K562 (cell line): Measurements from ENCODE around the gene ZNF563. TPM values are rescaled to one million over a fixed set of nuclear protein-coding genes. Genes with fewer than 3 reads are reported as not detected.

Experiments used
- BMI1 ChIP-seq: fragments of 150-350 bp; IDR thresholded peaks from 2 replicates; pipeline ENCODE4 v1.6.1; 2014; ENCODE audit warnings: low read length
- CEBPG ChIP-seq, 3 experiments: fragments of 200-800 bp in 1 of 3; sonication (Bioruptor generic) in 1 of 3; sonication (generic) in 1 of 3; formaldehyde crosslinking in 1 of 3; IDR thresholded peaks in 2 of 3; conservative IDR thresholded peaks in 1 of 3; 2 replicates each; pipeline versions ENCODE4 v1.6.1 to v1.8.0; 2016 to 2022; ENCODE audit warnings: missing compliant biosample characterization in 2 of 3, missing genetic modification characterization in 2 of 3, mild to moderate bottlenecking in 1 of 3, missing genetic modification reagents in 1 of 3
- GATA2 ChIP-seq: sonication (generic); formaldehyde crosslinking; IDR thresholded peaks from 2 replicates; pipeline ENCODE4 v1.4.0; 2020; ENCODE audit warnings: mild to moderate bottlenecking, missing genetic modification reagents
- KLF13 ChIP-seq: fragments of 450-650 bp; IDR thresholded peaks from 2 replicates; pipeline ENCODE4 v1.6.1; 2016; ENCODE audit warnings: missing genetic modification characterization, low read depth, mild to moderate bottlenecking, missing compliant biosample characterization, moderate library complexity, borderline replicate concordance
- PML ChIP-seq: IDR thresholded peaks from 2 replicates; pipeline ENCODE4 v1.6.1; 2012; ENCODE audit warnings: low read length, inconsistent platforms
- RFX1 ChIP-seq: fragments of 450-650 bp; IDR thresholded peaks from 2 replicates; pipeline ENCODE4 v1.6.1; 2016; ENCODE audit warnings: mild to moderate bottlenecking, moderate library complexity
- SRSF9 ChIP-seq: fragments of 200-400 bp; formaldehyde crosslinking; IDR thresholded peaks from 2 replicates; pipeline ENCODE4 v1.6.1; 2017; ENCODE audit warnings: low read depth, low read length, borderline replicate concordance
- TEAD2 ChIP-seq: fragments of 450-650 bp; IDR thresholded peaks from 2 replicates; pipeline ENCODE4 v1.6.1; 2016; ENCODE audit warnings: missing genetic modification characterization, control low read depth, missing compliant biosample characterization
- ZFP30 ChIP-seq: fragments of 250-450 bp; sonication (Bioruptor Pico); IDR thresholded peaks from 2 replicates; pipeline ENCODE4 v1.8.0; 2022; ENCODE audit warnings: moderate library complexity, mild to moderate bottlenecking, inconsistent platforms, borderline replicate concordance
- ZFPM2 ChIP-seq: fragments of 250-450 bp; sonication (Bioruptor Pico); IDR thresholded peaks from 2 replicates; pipeline ENCODE4 v1.5.1; 2022; ENCODE audit warnings: mild to moderate bottlenecking
- ZNF79 ChIP-seq: fragments of 250-450 bp; sonication (Bioruptor Pico); IDR thresholded peaks from 2 replicates; pipeline ENCODE4 v1.4.0; 2020; ENCODE audit warnings: low read depth, mild to moderate bottlenecking, moderate library complexity
- polyA plus RNA-seq, 8 experiments: library from polyadenylated mRNA; depleted of rRNA in 4 of 8; stranded (reverse) in 5 of 8; unstranded in 3 of 8; fragments of >200 nt; fragmentation: Nextera tagmentation in 2 of 8; fragmentation: Illumina TruSeq in 1 of 8; extraction: Ambion mirVana in 2 of 8; extraction: Trizol in 1 of 8; gene quantifications; 2 replicates each; pipeline versions ENCODE4 v1.2.1 to v1.2.3, GENCODE V29; 2011 to 2014; ENCODE audit warnings: inconsistent platforms in 1 of 8, missing spikeins in 1 of 8
- total RNA-seq, 7 experiments: library from RNA; depleted of rRNA in 6 of 7; stranded (reverse); fragments of >200 nt in 6 of 7; fragmentation: Illumina TruSeq in 2 of 7; extraction: Trizol in 2 of 7; gene quantifications; 2 replicates each; pipeline versions ENCODE4 v1.2.1 to v1.2.3, GENCODE V29; 2011 to 2021; ENCODE audit warnings: low replicate concordance in 1 of 7
- TF ChIP-seq, protein P1 (sequence below), 2 experiments: fragments of 450-650 bp; formaldehyde crosslinking in 1 of 2; IDR thresholded peaks; 2 replicates each; pipeline versions ENCODE4 v1.4.0 to v1.6.1; 2014 to 2020; ENCODE audit warnings: mild to moderate bottlenecking in 2 of 2, borderline replicate concordance in 1 of 2, low read depth in 1 of 2
- TF ChIP-seq, protein P2 (sequence below): IDR thresholded peaks from 2 replicates; pipeline ENCODE4 v1.6.1; 2011; ENCODE audit not compliant: insufficient read length; ENCODE audit errors: extremely low read depth

ZNF563 gene
- total and polyA plus RNA-seq, 9 of the 15 experiments (the other 6 are each of a cell fraction or from before 2014, with no cell fraction given): 0.37 to 2.9 (median 0.74) TPM

DNA sequence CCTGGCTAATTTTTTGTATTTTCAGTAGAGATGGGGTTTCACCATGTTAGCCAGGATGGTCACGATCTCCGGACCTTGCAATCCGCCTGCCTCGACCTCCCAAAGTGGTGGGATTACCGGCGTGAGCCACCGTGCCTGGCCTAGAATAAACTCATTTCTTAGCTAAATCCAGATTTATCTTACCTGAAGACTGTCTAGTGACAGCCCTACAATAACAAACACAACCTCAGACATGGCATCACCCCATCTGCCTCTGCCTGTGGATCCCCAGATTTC lies 43.7 kb downstream of the ZNF563 start (continued):
- TF ChIP-seq, protein P1, sequence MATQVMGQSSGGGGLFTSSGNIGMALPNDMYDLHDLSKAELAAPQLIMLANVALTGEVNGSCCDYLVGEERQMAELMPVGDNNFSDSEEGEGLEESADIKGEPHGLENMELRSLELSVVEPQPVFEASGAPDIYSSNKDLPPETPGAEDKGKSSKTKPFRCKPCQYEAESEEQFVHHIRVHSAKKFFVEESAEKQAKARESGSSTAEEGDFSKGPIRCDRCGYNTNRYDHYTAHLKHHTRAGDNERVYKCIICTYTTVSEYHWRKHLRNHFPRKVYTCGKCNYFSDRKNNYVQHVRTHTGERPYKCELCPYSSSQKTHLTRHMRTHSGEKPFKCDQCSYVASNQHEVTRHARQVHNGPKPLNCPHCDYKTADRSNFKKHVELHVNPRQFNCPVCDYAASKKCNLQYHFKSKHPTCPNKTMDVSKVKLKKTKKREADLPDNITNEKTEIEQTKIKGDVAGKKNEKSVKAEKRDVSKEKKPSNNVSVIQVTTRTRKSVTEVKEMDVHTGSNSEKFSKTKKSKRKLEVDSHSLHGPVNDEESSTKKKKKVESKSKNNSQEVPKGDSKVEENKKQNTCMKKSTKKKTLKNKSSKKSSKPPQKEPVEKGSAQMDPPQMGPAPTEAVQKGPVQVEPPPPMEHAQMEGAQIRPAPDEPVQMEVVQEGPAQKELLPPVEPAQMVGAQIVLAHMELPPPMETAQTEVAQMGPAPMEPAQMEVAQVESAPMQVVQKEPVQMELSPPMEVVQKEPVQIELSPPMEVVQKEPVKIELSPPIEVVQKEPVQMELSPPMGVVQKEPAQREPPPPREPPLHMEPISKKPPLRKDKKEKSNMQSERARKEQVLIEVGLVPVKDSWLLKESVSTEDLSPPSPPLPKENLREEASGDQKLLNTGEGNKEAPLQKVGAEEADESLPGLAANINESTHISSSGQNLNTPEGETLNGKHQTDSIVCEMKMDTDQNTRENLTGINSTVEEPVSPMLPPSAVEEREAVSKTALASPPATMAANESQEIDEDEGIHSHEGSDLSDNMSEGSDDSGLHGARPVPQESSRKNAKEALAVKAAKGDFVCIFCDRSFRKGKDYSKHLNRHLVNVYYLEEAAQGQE (IDR thresholded peaks at IDR 0.05; ENCODE audit: borderline replicate concordance): no peak
- TF ChIP-seq, protein P1 (CRISPR knock-in tag; IDR thresholded peaks at IDR 0.05; ENCODE audit: low read depth): no peak
- no peak for TF ChIP-seq ZNF79 (CRISPR knock-in tag)
- no peak for TF ChIP-seq BMI1
- TF ChIP-seq, protein P2, sequence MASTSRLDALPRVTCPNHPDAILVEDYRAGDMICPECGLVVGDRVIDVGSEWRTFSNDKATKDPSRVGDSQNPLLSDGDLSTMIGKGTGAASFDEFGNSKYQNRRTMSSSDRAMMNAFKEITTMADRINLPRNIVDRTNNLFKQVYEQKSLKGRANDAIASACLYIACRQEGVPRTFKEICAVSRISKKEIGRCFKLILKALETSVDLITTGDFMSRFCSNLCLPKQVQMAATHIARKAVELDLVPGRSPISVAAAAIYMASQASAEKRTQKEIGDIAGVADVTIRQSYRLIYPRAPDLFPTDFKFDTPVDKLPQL: no peak
- no peak for TF ChIP-seq RFX1
- TF ChIP-seq ZFP30: no peak
- no peak for TF ChIP-seq GATA2
- TF ChIP-seq CEBPG (CRISPR knock-in tag; IDR thresholded peaks at IDR 0.05): no peak
- TF ChIP-seq CEBPG (tag; conservative IDR thresholded peaks at IDR 0.05 in 1 of 2, IDR thresholded peaks at IDR 0.05 in 1 of 2): no peak
- TF ChIP-seq SRSF9: no peak
- TF ChIP-seq PML: no peak
- no peak for TF ChIP-seq KLF13 (tag)
- no peak for TF ChIP-seq TEAD2
- TF ChIP-seq ZFPM2: no peak
